ENCODE measurements around the gene TSPAN32.
"Not testable (repeated sequence)": the region's sequence is repeated elsewhere in the genome, so short reads cannot be mapped to it uniquely, and the experiment has no call there.

Gene TSPAN32

GRCh38 chr11:2346014-2346413, 44.2 kb downstream of the TSPAN32 start:
- DNase-seq, result no peak

- no peak for DNase-seq
Measured at GRCh38 chr11:2346586-2347307, 44.9 kb downstream of the TSPAN32 start.

- no peak for DNase-seq
Measured at GRCh38 chr11:2347308-2347830, 45.6 kb downstream of the TSPAN32 start.

- no peak for DNase-seq
Measured at GRCh38 chr11:2348986-2349385, 47.2 kb downstream of the TSPAN32 start.

- DNase-seq, result no peak
Measured at GRCh38 chr11:2351701-2352100, 49.9 kb downstream of the TSPAN32 start.

- no peak for DNase-seq
Measured at GRCh38 chr11:2352420-2352819, 50.6 kb downstream of the TSPAN32 start.

GRCh38 chr11:2355000-2355644, 53.3 kb downstream of the TSPAN32 start:
- no peak for DNase-seq

- no peak for DNase-seq
Measured at GRCh38 chr11:2357246-2357645, 55.4 kb downstream of the TSPAN32 start.

GRCh38 chr11:2357651-2358050, 55.8 kb downstream of the TSPAN32 start:
- DNase-seq, result not testable (repeated sequence)

- no peak for DNase-seq
Measured at GRCh38 chr11:2358754-2359442, 57.1 kb downstream of the TSPAN32 start.

GRCh38 chr11:2359557-2359956, 57.7 kb downstream of the TSPAN32 start:
- DNase-seq, result no peak

- no peak for DNase-seq
Measured at GRCh38 chr11:2360081-2360642, 58.3 kb downstream of the TSPAN32 start.

GRCh38 chr11:2361565-2361964, 59.8 kb downstream of the TSPAN32 start:
- DNase-seq, result no peak

GRCh38 chr11:2362414-2362813, 60.6 kb downstream of the TSPAN32 start:
- DNase-seq, result no peak

GRCh38 chr11:2363130-2363529, 61.3 kb downstream of the TSPAN32 start:
- DNase-seq, result no peak

- DNase-seq, result no peak
Measured at GRCh38 chr11:2363577-2364370, 62.0 kb downstream of the TSPAN32 start.

GRCh38 chr11:2364386-2364785, 62.6 kb downstream of the TSPAN32 start:
- DNase-seq, result not testable (repeated sequence)

- DNase-seq, result no peak
Measured at GRCh38 chr11:2365571-2366210, 63.9 kb downstream of the TSPAN32 start.

GRCh38 chr11:2366276-2366675, 64.5 kb downstream of the TSPAN32 start:
- no peak for DNase-seq

GRCh38 chr11:2366733-2367132, 64.9 kb downstream of the TSPAN32 start:
- no peak for DNase-seq

GRCh38 chr11:2367266-2368160, 65.7 kb downstream of the TSPAN32 start:
- no peak for DNase-seq
